ENCODE results near the gene OR52E2. TPM values are rescaled to one million over a fixed set of nuclear protein-coding genes. Genes with fewer than 3 reads are reported as not detected.
A peak's percentile ranks its signal among the peaks of the same experiment; 100 is the strongest.

Gene OR52E2
- not detected for total RNA-seq
- not detected for polyA plus RNA-seq (2013, experiment 1 of 2)
- polyA plus RNA-seq (2013, experiment 2 of 2) = not detected
- long read RNA-seq, experiment 1 = 0 reads
- long read RNA-seq, experiment 2 = 0 reads
- long read RNA-seq, experiment 3 = 0 reads
- long read RNA-seq, experiment 4 = 0 reads

DNA sequence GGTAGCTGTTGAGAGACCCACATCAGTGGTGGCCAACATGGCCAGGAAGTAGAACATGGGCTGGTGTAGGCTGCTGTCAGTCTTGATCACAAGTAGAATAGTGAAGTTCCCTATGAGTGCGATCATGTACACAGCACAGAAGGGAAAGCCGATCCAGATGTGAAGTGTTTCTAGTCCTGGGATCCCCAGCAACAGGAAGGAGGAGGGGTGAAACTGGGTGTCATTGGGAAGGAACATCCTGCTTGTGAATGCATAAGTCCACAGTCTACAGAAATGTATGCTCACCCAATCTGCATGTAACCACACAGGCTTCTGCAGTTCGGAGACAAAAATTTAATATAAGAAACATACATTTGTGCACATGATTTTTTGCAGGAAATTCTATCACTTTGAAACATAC, at the start of gene OR52E2:
OR52E2 (minus strand) TSS at position 237 of the 400 bp plus-strand sequence; CDS start at position 237, 0 bp downstream.
- Histone ChIP-seq H3K27ac (ENCODE audit: low read depth, low read length) (no peak within 1 kb of the TSS), H3K36me3 (ENCODE audit: control insufficient read depth, insufficient read depth, low read length) (no peaks in the 10 kb centered on the region), H3K4me3 (ENCODE audit: low read length) (no peak within 1 kb of the TSS), H3K4me1 (ENCODE audit: control insufficient read depth, insufficient read depth, low read length) (no peaks in the 10 kb centered on the region), H3K9ac (ENCODE audit: extremely low read depth, low read length, poor library complexity, severe bottlenecking) (no peak within 1 kb of the TSS), H3K27me3 (ENCODE audit: control insufficient read depth, insufficient read depth, low read length, poor library complexity, severe bottlenecking) (no peaks in the 10 kb centered on the region), H3K9me3 (ENCODE audit: control insufficient read depth, low read length) (no peaks in the 10 kb centered on the region)
- no peak for DNase-seq
- Mint-ChIP-seq H3K9me3 (no peaks in the 10 kb centered on the region), H3K4me1 (peaks cover 10% of the 10 kb centered on the region), H3K4me3 (no peak within 1 kb of the TSS), H3K36me3 (ENCODE audit: low read depth) (no peaks in the 10 kb centered on the region), H3K27me3 (ENCODE audit: insufficient read depth) (no peaks in the 10 kb centered on the region), H3K27ac (no peak within 1 kb of the TSS)
- WGBS, 2 experiments (ENCODE audit: insufficient coverage in 1 of 2, insufficient read length in 1 of 2) = 99% methylated on average over 3 of the region's 3 CpGs; no CpG with 5 or more reads in 1 of the 2 experiments
- TF ChIP-seq, protein P1, sequence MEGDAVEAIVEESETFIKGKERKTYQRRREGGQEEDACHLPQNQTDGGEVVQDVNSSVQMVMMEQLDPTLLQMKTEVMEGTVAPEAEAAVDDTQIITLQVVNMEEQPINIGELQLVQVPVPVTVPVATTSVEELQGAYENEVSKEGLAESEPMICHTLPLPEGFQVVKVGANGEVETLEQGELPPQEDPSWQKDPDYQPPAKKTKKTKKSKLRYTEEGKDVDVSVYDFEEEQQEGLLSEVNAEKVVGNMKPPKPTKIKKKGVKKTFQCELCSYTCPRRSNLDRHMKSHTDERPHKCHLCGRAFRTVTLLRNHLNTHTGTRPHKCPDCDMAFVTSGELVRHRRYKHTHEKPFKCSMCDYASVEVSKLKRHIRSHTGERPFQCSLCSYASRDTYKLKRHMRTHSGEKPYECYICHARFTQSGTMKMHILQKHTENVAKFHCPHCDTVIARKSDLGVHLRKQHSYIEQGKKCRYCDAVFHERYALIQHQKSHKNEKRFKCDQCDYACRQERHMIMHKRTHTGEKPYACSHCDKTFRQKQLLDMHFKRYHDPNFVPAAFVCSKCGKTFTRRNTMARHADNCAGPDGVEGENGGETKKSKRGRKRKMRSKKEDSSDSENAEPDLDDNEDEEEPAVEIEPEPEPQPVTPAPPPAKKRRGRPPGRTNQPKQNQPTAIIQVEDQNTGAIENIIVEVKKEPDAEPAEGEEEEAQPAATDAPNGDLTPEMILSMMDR (conservative IDR thresholded peaks at IDR 0.05) = no peak

DNA sequence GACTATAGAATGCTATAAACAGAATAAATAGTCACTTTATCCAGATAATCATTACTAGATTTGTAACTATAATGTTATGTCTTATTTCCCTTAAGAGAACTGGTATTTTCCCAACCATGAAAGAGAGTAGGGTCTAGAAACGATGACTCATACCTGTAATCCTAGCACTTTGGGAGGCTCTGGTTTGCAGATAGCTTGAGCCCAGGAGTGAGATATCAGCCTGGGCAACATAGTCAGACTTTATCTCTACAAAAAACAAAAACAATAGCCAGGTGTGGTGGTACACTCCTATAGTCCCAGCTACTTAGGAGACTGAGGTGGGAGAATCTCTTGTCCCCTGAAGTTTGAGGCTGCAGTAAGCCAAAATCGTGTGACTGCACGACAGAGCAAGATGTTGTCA, 47.9 kb upstream of the OR52E2 start:
- Mint-ChIP-seq H3K27ac (peak overlapping the region; percentile 35), H3K9me3 (no peaks in the 10 kb centered on the region), H3K4me1 (peaks cover 19% of the 10 kb centered on the region), H3K36me3 (ENCODE audit: low read depth) (no peaks in the 10 kb centered on the region), H3K4me3 (no peak overlapping the region), H3K27me3 (ENCODE audit: insufficient read depth) (no peaks in the 10 kb centered on the region)
- Histone ChIP-seq H3K27me3 (ENCODE audit: control insufficient read depth, insufficient read depth, low read length, poor library complexity, severe bottlenecking) (no peaks in the 10 kb centered on the region), H3K9me3 (ENCODE audit: control insufficient read depth, low read length) (no peaks in the 10 kb centered on the region), H3K9ac (ENCODE audit: extremely low read depth, low read length, poor library complexity, severe bottlenecking) (no peak overlapping the region), H3K27ac (ENCODE audit: low read depth, low read length) (no peak overlapping the region), H3K36me3 (ENCODE audit: control insufficient read depth, insufficient read depth, low read length) (no peaks in the 10 kb centered on the region), H3K4me3 (ENCODE audit: low read length) (no peak overlapping the region), H3K4me1 (ENCODE audit: control insufficient read depth, insufficient read depth, low read length) (no peaks in the 10 kb centered on the region)
- TF ChIP-seq, protein P1 (conservative IDR thresholded peaks at IDR 0.05) = no peak
- peak; percentile 54 for DNase-seq
- WGBS, 2 experiments (ENCODE audit: insufficient coverage in 1 of 2, insufficient read length in 1 of 2) = 71 to 73% methylated on average over 1 to 3 of the region's 3 CpGs

DNA sequence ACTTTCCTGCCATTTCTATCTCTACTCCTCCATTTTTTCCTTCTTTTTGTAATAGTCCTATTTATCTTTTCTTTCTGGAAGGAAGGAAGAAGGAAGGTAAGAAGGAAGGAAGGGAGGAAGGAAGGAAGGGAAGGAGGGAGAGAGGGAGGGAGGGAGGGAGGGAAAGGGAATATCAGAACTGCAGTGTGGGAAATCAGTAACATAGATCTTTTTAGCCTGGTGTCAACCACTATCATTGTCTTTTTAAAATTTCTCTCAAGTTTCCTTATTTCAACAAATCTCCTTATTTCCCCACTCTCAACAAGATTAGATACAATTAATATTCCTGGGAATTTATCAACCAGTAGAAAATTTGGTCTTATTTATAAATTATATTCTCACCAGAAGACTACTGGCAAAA, 43.6 kb upstream of the OR52E2 start:
- no peak overlapping the region for H3K27ac ChIP-seq (ENCODE audit: low read depth, low read length)
- no peaks in the 10 kb centered on the region for H3K27me3 ChIP-seq (ENCODE audit: control insufficient read depth, insufficient read depth, low read length, poor library complexity, severe bottlenecking)
- H3K27ac Mint-ChIP-seq = no peak overlapping the region
- H3K4me1 ChIP-seq (ENCODE audit: control insufficient read depth, insufficient read depth, low read length) = peaks cover 3% of the 10 kb centered on the region
- DNase-seq = no peak
- TF ChIP-seq, protein P1 (conservative IDR thresholded peaks at IDR 0.05) = no peak
- no peaks in the 10 kb centered on the region for H3K36me3 Mint-ChIP-seq (ENCODE audit: low read depth)
- H3K36me3 ChIP-seq (ENCODE audit: control insufficient read depth, insufficient read depth, low read length) = no peaks in the 10 kb centered on the region
- H3K4me3 ChIP-seq (ENCODE audit: low read length) = no peak overlapping the region
- H3K9me3 Mint-ChIP-seq = no peaks in the 10 kb centered on the region
- H3K4me1 Mint-ChIP-seq = peaks cover 29% of the 10 kb centered on the region
- H3K4me3 Mint-ChIP-seq = no peak overlapping the region
- H3K9ac ChIP-seq (ENCODE audit: extremely low read depth, low read length, poor library complexity, severe bottlenecking) = no peak overlapping the region
- H3K27me3 Mint-ChIP-seq (ENCODE audit: insufficient read depth) = no peaks in the 10 kb centered on the region
- H3K9me3 ChIP-seq (ENCODE audit: control insufficient read depth, low read length) = no peaks in the 10 kb centered on the region

Measured in endodermal cell (in vitro differentiated cells).